Natural killer cell (primary cell): ENCODE measurements around the gene ARL2BP. TPM values are rescaled to one million over a fixed set of nuclear protein-coding genes. Genes with fewer than 3 reads are reported as not detected.

Experiments used
- ATAC-seq, 3 donors: fragments of 150-1000 bp in 2 of 3; fragments of 200-7000 bp in 1 of 3; cut with Tn5 transposase; 1 replicate in 1 of 3; 2 replicates in 2 of 3; pipeline ENCODE4 v1.10.0; 2021; ENCODE audit warnings: mild to moderate bottlenecking in 2 of 3, moderate library complexity in 2 of 3
- DNase-seq, 2 donors: peaks; one replicate each; pipeline versions ENCODE4 v3.0.0 to v3.0.0-alpha.2; 2013 to 2021; ENCODE audit warnings: mixed read lengths in 1 of 2
- H3K27ac ChIP-seq: one replicate; pipeline ENCODE4 v1.5.1; 2013; ENCODE audit warnings: mild to moderate bottlenecking, low read length
- H3K27me3 ChIP-seq: one replicate; pipeline ENCODE4 v1.6.1; 2013; ENCODE audit warnings: low read length; ENCODE audit not compliant: control insufficient read depth, insufficient read depth
- H3K36me3 ChIP-seq: one replicate; pipeline ENCODE4 v1.6.1; 2013; ENCODE audit warnings: low read length; ENCODE audit not compliant: control insufficient read depth, insufficient read depth
- H3K4me1 ChIP-seq: one replicate; pipeline ENCODE4 v1.6.1; 2013; ENCODE audit warnings: low read length; ENCODE audit not compliant: control insufficient read depth, insufficient read depth
- H3K4me3 ChIP-seq: one replicate; pipeline ENCODE4 v1.5.1; 2013; ENCODE audit warnings: low read length
- H3K9me3 ChIP-seq: one replicate; pipeline ENCODE4 v1.6.1; 2013; ENCODE audit warnings: low read length; ENCODE audit not compliant: control insufficient read depth, insufficient read depth
- H3K27ac Mint-ChIP-seq, 2 donors: one replicate each; pipeline ENCODE4 v1.8.0; 2022; ENCODE audit warnings: mild to moderate bottlenecking in 2 of 2, mixed read lengths in 2 of 2, moderate library complexity in 1 of 2
- H3K27me3 Mint-ChIP-seq, 2 donors: one replicate each; pipeline ENCODE4 v1.8.0; 2022; ENCODE audit warnings: low read depth in 2 of 2, mixed read lengths in 2 of 2
- H3K36me3 Mint-ChIP-seq: one replicate; pipeline ENCODE4 v1.8.0; 2022; ENCODE audit warnings: mixed read lengths
- H3K4me1 Mint-ChIP-seq, 2 donors: one replicate each; pipeline ENCODE4 v1.8.0; 2022; ENCODE audit warnings: mixed read lengths in 2 of 2
- H3K4me3 Mint-ChIP-seq: one replicate; pipeline ENCODE4 v1.8.0; 2022; ENCODE audit warnings: mild to moderate bottlenecking, moderate library complexity, mixed read lengths
- H3K9me3 Mint-ChIP-seq, 2 donors: one replicate each; pipeline ENCODE4 v1.8.0; 2022; ENCODE audit warnings: mixed read lengths in 2 of 2
- WGBS: methylation state at CpG from one replicate; pipeline ENCODE4 v1.1.7; 2013; ENCODE audit warnings: missing lambda C conversion rate; ENCODE audit not compliant: insufficient coverage; 5-methylcytosine and 5-hydroxymethylcytosine counted together
- intact Hi-C: fragments of 100-400 bp; cut with micrococcal nuclease; formaldehyde crosslinking; loops from one replicate; pipeline ENCODE4 v1.14.2; 2022
- total RNA-seq, 4 donors: library from RNA; stranded (reverse); fragments of 120-200 nt in 1 of 4; gene quantifications; one replicate each; pipeline versions ENCODE4 v1.2.3 to v1.2.4, GENCODE V29; 2013 to 2022
- TF ChIP-seq, protein P1 (sequence below): fragments of 200-600 bp; IDR thresholded peaks from one replicate; pipeline ENCODE4 v1.8.0; 2022; ENCODE audit warnings: antibody characterized with exemption

The ARL2BP gene
- total RNA-seq, 3 donors from 2014 or later (not counting 1 experiment from before 2014, with no cell fraction given), result 36.5 to 44.4 (median 43.7) TPM

GRCh38 chr16:57251352-57251751 is 6.3 kb downstream of the ARL2BP start:
- Mint-ChIP-seq H3K36me3 (peaks cover 8% of the 10 kb centered on the region), H3K9me3 (no peaks in the 10 kb centered on the region), H3K27me3 (no peaks in the 10 kb centered on the region), H3K4me1 (peaks cover 0 to 4% of the 10 kb centered on the region in 2 donors), H3K27ac (no peak overlapping the region), H3K4me3 (no peak overlapping the region)
- Histone ChIP-seq H3K4me1 (no peaks in the 10 kb centered on the region), H3K36me3 (peaks cover 57% of the 10 kb centered on the region), H3K27ac (no peak overlapping the region), H3K27me3 (no peaks in the 10 kb centered on the region), H3K9me3 (no peaks in the 10 kb centered on the region), H3K4me3 (no peak overlapping the region)
- no peak for DNase-seq
- TF ChIP-seq, protein P1, sequence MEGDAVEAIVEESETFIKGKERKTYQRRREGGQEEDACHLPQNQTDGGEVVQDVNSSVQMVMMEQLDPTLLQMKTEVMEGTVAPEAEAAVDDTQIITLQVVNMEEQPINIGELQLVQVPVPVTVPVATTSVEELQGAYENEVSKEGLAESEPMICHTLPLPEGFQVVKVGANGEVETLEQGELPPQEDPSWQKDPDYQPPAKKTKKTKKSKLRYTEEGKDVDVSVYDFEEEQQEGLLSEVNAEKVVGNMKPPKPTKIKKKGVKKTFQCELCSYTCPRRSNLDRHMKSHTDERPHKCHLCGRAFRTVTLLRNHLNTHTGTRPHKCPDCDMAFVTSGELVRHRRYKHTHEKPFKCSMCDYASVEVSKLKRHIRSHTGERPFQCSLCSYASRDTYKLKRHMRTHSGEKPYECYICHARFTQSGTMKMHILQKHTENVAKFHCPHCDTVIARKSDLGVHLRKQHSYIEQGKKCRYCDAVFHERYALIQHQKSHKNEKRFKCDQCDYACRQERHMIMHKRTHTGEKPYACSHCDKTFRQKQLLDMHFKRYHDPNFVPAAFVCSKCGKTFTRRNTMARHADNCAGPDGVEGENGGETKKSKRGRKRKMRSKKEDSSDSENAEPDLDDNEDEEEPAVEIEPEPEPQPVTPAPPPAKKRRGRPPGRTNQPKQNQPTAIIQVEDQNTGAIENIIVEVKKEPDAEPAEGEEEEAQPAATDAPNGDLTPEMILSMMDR, result no peak
- intact Hi-C loops, result no loop called here
- 100% methylated on average over 2 of the region's 2 CpGs for WGBS
- no peak for ATAC-seq

DNA sequence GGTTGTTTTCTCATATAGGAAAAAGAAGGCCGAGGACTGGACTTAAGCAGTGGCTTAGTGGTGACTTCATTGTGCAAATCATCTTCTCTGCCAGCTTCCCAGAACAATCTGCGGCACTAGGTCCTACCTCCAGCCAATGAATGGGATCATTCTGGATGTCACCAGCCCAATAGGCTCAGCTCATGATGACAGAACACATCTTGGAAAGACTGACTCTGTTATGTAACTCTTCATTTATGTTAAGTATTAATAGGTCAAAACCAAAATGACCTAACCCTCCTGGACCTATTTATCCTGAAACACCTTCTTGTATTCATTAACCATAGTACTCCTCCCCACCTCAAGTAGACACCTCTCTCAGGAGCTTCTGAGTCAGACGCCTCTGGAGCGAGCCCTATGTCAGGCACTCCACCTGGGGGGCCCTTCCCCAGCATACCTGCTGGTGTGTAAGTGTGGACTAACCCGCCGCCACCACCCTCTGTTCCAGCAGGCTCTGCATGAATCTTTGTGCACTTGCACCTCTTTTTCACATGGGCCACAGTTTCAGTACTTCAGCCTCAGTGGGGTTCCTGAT is 7.2 kb downstream of the ARL2BP start:
- Mint-ChIP-seq H3K4me1 (peaks cover 0 to 4% of the 10 kb centered on the region in 2 donors), H3K36me3 (peaks cover 8% of the 10 kb centered on the region), H3K27ac (no peak overlapping the region), H3K9me3 (no peaks in the 10 kb centered on the region), H3K27me3 (no peaks in the 10 kb centered on the region), H3K4me3 (no peak overlapping the region)
- WGBS, result 94% methylated on average over 6 of the region's 6 CpGs
- H3K27ac ChIP-seq, result no peak overlapping the region
- H3K9me3 ChIP-seq, result no peaks in the 10 kb centered on the region
- no peak overlapping the region for H3K4me3 ChIP-seq
- intact Hi-C loops, result no loop called here
- no peaks in the 10 kb centered on the region for H3K4me1 ChIP-seq
- ATAC-seq, result no peak
- TF ChIP-seq, protein P1, result no peak
- peaks cover 53% of the 10 kb centered on the region for H3K36me3 ChIP-seq
- no peaks in the 10 kb centered on the region for H3K27me3 ChIP-seq
- DNase-seq, result no peak

- Mint-ChIP-seq H3K4me3 (no peak overlapping the region), H3K9me3 (no peaks in the 10 kb centered on the region), H3K4me1 (peaks cover 0 to 4% of the 10 kb centered on the region in 2 donors), H3K27me3 (no peaks in the 10 kb centered on the region), H3K36me3 (peaks cover 8% of the 10 kb centered on the region), H3K27ac (no peak overlapping the region)
- intact Hi-C loops, result no loop called here
- TF ChIP-seq, protein P1, result no peak
- Histone ChIP-seq H3K4me3 (no peak overlapping the region), H3K4me1 (no peaks in the 10 kb centered on the region), H3K36me3 (peaks cover 50% of the 10 kb centered on the region), H3K27ac (no peak overlapping the region), H3K9me3 (no peaks in the 10 kb centered on the region), H3K27me3 (no peaks in the 10 kb centered on the region)
- DNase-seq (no peak), ATAC-seq (no peak)
- WGBS, result no CpG with 5 or more reads among the region's 1 CpG
Measured at GRCh38 chr16:57253466-57253865, 8.4 kb downstream of the ARL2BP start.
